MM.1S (cell line): ENCODE data around the gene TNP1.

Source experiments
- DNase-seq: peaks from one replicate; pipeline ENCODE4 v3.0.0-alpha.2; 2015
- H2AFZ ChIP-seq: fragments of 300-600 bp; sonication (generic); 2 replicates; pipeline ENCODE4 v1.6.0; 2016; ENCODE audit warnings: antibody characterized with exemption, low read length
- H3F3A ChIP-seq: fragments of 300-600 bp; sonication (generic); 2 replicates; pipeline ENCODE4 v1.6.1; 2016; ENCODE audit warnings: mild to moderate bottlenecking, antibody characterized with exemption, low read length, moderate library complexity, mixed read lengths; ENCODE audit not compliant: insufficient read depth
- H3K27ac ChIP-seq: fragments of 300-600 bp; sonication (generic); 2 replicates; pipeline ENCODE4 v1.5.1; 2016; ENCODE audit warnings: mild to moderate bottlenecking, low read length
- H3K27me3 ChIP-seq: fragments of 300-600 bp; sonication (generic); replicated peaks from 2 replicates; pipeline ENCODE4 v1.6.0; 2016; ENCODE audit warnings: low read length; ENCODE audit not compliant: insufficient read depth
- H3K36me3 ChIP-seq: fragments of 300-600 bp; sonication (generic); replicated peaks from 2 replicates; pipeline ENCODE4 v1.6.1; 2016; ENCODE audit warnings: mild to moderate bottlenecking, low read length, mixed read lengths; ENCODE audit not compliant: insufficient read depth
- H3K4me1 ChIP-seq: fragments of 300-600 bp; sonication (generic); 2 replicates; pipeline ENCODE4 v1.6.1; 2016; ENCODE audit warnings: low read length, mixed read lengths
- H3K4me2 ChIP-seq: fragments of 300-600 bp; sonication (generic); 2 replicates; pipeline ENCODE4 v1.6.0; 2016; ENCODE audit warnings: low read depth, low read length
- H3K4me3 ChIP-seq: fragments of 300-600 bp; sonication (generic); 2 replicates; pipeline ENCODE4 v1.5.1; 2016; ENCODE audit warnings: low read length, mixed read lengths
- H3K79me2 ChIP-seq: fragments of 300-600 bp; sonication (generic); 2 replicates; pipeline ENCODE4 v1.6.1; 2016; ENCODE audit warnings: mixed run types, low read length, mixed read lengths
- H3K9ac ChIP-seq: fragments of 300-600 bp; sonication (generic); 2 replicates; pipeline ENCODE4 v1.6.1; 2016; ENCODE audit warnings: low read length, mixed read lengths
- H3K9me2 ChIP-seq: fragments of 300-600 bp; sonication (generic); replicated peaks from 2 replicates; pipeline ENCODE4 v1.6.1; 2016; ENCODE audit warnings: mild to moderate bottlenecking, low read length, mixed read lengths; ENCODE audit not compliant: insufficient read depth
- H3K9me3 ChIP-seq: fragments of 300-600 bp; sonication (generic); replicated peaks from 2 replicates; pipeline ENCODE4 v1.6.1; 2016; ENCODE audit warnings: mild to moderate bottlenecking, low read length, mixed read lengths; ENCODE audit not compliant: insufficient read depth
- H4K20me1 ChIP-seq: fragments of 300-600 bp; sonication (generic); 2 replicates; pipeline ENCODE4 v1.6.1; 2016; ENCODE audit warnings: mild to moderate bottlenecking, low read length, moderate library complexity, mixed read lengths; ENCODE audit not compliant: insufficient read depth
- CTCF ChIP-seq: fragments of 300-600 bp; sonication (generic); IDR thresholded peaks from 2 replicates; pipeline ENCODE4 v1.5.1; 2016; ENCODE audit warnings: antibody characterized with exemption, low read length, mixed read lengths
- EZH2 ChIP-seq: fragments of 300-600 bp; sonication (generic); optimal IDR thresholded peaks from 2 replicates; pipeline ENCODE3; 2017; ENCODE audit warnings: low read depth, mild to moderate bottlenecking, antibody characterized with exemption, low read length, mixed read lengths
- EZH2phosphoT487 ChIP-seq: fragments of 300-600 bp; sonication (generic); IDR thresholded peaks from 2 replicates; pipeline ENCODE4 v1.6.1; 2018; ENCODE audit warnings: antibody characterized with exemption, low read length

Gene TNP1

DNA sequence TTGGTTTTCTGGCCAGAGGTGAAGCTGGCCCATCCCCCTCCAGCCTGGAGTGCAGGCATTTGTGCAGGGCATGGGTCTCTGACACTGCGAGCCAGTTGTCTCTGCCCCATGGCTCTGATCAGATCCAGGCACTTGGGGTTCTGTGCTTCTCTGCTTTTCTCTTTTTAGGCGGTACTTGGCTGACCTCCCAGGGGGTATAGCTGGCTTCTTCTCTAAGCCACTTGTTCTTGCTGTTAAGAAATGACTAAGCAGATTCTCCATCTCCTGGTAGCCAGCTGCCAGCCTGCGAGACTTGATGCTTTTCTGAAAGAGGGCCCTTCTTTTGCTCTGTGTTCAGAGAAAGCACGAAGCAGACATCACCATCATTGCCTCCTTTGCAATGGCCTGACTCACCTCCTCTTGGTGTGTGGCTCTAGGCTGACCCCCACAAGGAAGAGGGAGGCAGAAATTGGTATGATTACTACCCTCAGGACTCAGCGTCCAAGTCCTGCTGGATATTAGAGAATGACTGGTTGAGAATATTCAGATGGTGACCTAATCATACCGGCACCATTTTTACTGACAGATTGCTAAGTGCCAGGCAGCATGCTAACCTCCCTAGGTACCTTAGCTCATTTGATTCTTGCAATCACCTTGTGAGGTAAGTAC lies 32.7 kb downstream of the TNP1 start:
- H3K4me1 ChIP-seq = no peaks in the 10 kb centered on the region
- no peak overlapping the region for H3K4me3 ChIP-seq
- H3K27ac ChIP-seq = no peak overlapping the region
- no peaks in the 10 kb centered on the region for H3K9me3 ChIP-seq
- no peak overlapping the region for H3K4me2 ChIP-seq
- no peak overlapping the region for H3K9ac ChIP-seq
- H4K20me1 ChIP-seq = no peaks in the 10 kb centered on the region
- H3K36me3 ChIP-seq = no peaks in the 10 kb centered on the region
- TF ChIP-seq EZH2phosphoT487 (no peak), EZH2 (no peak), CTCF (no peak)
- no peak for DNase-seq
- H3F3A ChIP-seq = no peaks in the 10 kb centered on the region
- H3K79me2 ChIP-seq = no peaks in the 10 kb centered on the region
- H2AFZ ChIP-seq = no peak overlapping the region
- H3K27me3 ChIP-seq = no peaks in the 10 kb centered on the region
- no peaks in the 10 kb centered on the region for H3K9me2 ChIP-seq

DNA sequence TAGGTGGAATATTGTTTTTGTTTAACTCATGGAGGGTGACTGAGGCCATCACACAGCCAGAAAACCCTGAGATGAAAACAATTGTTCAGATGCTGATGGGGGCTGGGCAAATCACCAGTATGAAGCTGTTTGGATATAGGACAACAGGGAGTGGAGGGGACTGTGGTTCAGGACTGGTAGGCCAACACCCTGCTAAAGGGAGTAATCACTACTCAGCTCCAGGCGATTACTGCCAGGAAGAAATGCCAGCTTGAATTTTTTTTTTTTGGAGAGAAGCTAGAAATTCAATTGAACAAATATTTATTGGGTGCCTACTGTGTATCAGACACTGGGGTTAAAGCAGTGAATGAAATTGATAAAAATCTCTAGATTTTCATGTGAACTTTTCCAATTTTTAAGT lies 37.4 kb downstream of the TNP1 start:
- no peak for DNase-seq
- no peak overlapping the region for H3K27ac ChIP-seq
- TF ChIP-seq CTCF = no peak
- no peaks in the 10 kb centered on the region for H3F3A ChIP-seq
- no peak overlapping the region for H2AFZ ChIP-seq
- H3K27me3 ChIP-seq = no peaks in the 10 kb centered on the region
- H3K9me3 ChIP-seq = no peaks in the 10 kb centered on the region
- H3K9me2 ChIP-seq = no peaks in the 10 kb centered on the region
- no peaks in the 10 kb centered on the region for H3K36me3 ChIP-seq
- H3K4me2 ChIP-seq = no peak overlapping the region
- H3K79me2 ChIP-seq = no peaks in the 10 kb centered on the region
- H3K9ac ChIP-seq = no peak overlapping the region
- no peak overlapping the region for H3K4me3 ChIP-seq
- H4K20me1 ChIP-seq = no peaks in the 10 kb centered on the region
- H3K4me1 ChIP-seq = no peaks in the 10 kb centered on the region

DNA sequence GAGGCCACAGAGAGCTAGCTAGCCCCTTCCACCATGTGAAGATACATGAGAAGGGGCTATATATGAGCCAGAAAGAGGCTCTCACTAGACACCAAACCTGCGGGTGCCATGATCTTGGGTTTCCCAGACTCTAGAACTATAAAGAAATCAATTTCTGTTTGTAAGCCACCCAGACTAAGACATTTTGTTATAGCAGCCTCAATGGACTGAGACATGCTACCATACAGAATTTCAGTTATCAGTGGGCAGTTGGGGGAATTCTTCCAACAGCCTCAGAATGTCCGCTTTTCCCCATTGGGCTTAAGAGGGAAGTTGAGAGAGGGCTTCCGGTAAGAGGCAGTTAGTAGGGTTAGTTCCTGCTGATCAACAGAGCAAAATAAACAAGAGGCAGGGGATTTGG lies 39.2 kb downstream of the TNP1 start:
- Histone ChIP-seq H3K4me3 (no peak overlapping the region), H3K4me1 (no peaks in the 10 kb centered on the region), H2AFZ (no peak overlapping the region), H3K9me2 (no peaks in the 10 kb centered on the region), H3K79me2 (no peaks in the 10 kb centered on the region), H4K20me1 (no peaks in the 10 kb centered on the region), H3K4me2 (no peak overlapping the region), H3K9ac (no peak overlapping the region), H3K36me3 (no peaks in the 10 kb centered on the region), H3K27ac (no peak overlapping the region), H3K27me3 (no peaks in the 10 kb centered on the region), H3K9me3 (no peaks in the 10 kb centered on the region), H3F3A (no peaks in the 10 kb centered on the region)
- TF ChIP-seq EZH2 (no peak), CTCF (no peak), EZH2phosphoT487 (no peak)
- DNase-seq = no peak
